ENCODE measurements around the gene KIF16B. TPM values are rescaled to one million over a fixed set of nuclear protein-coding genes. Genes with fewer than 3 reads are reported as not detected.

KIF16B gene
- total RNA-seq, 1 donor from 2014 or later = 54.4 TPM

DNA sequence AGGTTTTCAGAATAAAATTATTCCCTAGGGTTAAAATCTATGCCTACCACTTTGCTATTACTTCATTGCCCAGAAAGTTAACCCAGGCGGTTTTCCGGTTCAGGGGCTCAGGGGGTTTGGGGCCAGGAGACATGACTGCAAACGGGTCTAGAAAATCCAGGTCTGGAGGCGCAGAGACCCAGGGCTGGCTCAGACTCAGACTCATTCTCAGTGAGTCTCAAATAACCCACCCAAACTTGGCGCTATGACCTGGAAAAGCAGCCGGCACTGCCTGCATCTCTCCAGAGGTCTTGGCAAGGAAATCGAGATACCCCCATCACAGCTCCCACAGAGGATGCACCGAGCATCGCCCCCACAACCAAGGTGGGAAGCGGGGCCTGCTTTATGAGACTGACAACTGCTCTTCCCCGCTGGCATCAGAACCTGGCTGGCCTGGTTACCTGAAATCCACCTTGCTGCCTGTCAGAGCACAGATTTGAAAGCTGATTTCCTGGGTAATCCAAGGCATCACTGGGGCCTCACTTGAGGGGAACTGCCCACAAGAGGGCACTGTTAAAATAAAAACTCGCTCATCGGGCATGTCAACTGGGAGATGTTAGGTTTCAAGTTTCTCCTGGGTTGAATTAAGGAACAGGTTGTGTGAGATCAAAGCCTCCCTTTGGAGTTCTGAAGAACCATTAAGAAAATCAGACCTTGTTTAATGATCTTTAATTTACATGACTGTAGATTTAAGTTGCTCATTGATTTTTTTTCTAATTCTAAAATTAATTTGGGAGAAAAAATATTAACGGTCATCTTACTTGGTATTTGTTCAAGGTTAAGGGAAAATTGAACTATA lies 55.1 kb downstream of the KIF16B start:
- peak; percentile 5 for DNase-seq

- no peak for DNase-seq
These were observed 56.5 kb downstream of the KIF16B start for GRCh38 chr20:16516794-16517193.

GRCh38 chr20:16515046-16515445 lies 58.2 kb downstream of the KIF16B start:
- no peak for DNase-seq

DNA sequence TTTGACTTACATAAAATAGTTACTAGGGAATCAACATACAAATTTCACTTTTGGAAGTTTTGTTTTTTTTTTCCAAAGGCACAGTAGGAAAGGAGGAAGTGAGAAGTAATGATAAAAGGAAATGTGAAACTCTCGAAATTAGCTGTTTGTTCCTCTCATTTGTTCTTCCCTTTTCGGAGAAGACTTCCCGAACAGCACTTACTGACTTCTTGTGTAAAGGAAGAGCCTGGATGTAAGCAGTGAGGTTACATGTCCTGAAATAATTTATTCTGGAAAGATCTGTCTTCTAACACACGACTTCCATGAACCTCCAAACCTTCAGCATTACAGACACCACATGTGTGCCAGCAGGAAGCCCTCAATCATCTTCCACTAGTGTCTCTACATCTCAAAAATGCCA lies 59.1 kb downstream of the KIF16B start:
- no peak for DNase-seq

GRCh38 chr20:16505894-16506293 lies 67.4 kb downstream of the KIF16B start:
- no peak for DNase-seq

- no peak for DNase-seq
These were observed 71.9 kb downstream of the KIF16B start for GRCh38 chr20:16501301-16501700.

GRCh38 chr20:16500197-16500596 lies 73.1 kb downstream of the KIF16B start:
- no peak for DNase-seq

- no peak for DNase-seq
These were observed 74.6 kb downstream of the KIF16B start for GRCh38 chr20:16498526-16499253.

DNA sequence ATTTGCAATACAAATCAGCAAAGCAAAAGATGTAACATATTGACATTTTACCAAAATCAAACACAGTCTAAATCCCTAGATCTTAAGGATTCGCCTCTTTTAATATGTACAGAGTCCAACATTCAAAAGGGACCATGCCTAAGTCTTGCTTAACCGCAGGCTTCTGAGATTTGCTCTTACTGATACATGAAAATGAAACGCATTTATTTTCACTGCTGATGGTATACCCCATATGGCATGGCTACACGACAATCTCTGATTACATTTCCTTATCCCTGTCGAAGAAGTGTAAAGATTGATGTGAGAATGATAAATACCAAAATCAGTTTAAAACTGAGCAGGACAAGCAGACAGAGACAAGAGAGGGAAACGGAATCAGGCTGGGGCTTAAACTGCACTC lies 75.4 kb downstream of the KIF16B start:
- no peak for DNase-seq

DNA sequence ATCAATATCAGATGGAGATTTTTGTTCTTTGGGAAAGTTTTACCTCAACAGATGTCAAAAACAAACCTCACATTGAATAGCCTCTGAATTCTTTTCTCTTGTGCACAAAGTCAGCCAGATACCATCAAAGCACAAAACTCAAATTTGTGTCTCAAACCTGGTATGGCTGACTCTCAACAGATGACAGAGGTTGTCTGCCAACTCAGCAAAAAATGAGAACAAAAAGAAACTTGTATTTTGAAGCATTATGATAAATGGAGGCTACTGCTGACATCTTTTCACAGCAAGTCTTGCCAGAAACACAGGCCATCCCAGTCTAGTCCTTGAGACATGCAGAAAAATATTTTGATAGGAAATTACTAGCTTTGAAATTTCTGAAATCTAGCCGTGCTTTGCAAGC lies 79.8 kb downstream of the KIF16B start:
- DNase-seq = no peak

DNA sequence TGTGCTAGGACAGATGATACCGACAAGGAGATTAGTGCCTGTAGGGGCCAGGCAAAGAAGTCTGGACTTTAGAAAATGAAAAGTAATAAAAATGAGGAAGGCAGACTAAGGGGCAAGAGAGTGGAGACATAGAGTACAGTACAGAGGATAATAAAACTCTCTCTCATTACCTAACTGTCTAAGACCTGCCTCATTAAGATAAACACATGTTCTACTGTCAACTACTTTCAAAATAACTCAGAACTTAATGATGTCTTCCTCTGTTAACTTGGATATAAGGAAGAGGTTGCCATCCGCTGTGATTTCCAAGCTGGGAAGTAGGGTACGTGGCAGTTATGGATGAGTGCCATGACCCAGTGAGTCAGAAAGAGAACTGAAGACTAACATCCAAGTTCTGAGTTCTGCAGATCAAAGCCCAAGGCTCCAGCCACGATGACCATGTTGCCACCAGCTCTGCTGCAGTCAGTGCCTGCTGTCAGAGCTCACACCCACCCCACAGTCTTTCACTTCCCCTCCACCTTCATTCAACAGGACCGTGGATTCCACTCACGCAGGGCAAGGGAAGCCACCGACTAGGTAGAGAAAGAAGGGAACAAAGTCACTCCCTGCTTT lies 81.8 kb downstream of the KIF16B start:
- peak; percentile 11 for DNase-seq

DNA sequence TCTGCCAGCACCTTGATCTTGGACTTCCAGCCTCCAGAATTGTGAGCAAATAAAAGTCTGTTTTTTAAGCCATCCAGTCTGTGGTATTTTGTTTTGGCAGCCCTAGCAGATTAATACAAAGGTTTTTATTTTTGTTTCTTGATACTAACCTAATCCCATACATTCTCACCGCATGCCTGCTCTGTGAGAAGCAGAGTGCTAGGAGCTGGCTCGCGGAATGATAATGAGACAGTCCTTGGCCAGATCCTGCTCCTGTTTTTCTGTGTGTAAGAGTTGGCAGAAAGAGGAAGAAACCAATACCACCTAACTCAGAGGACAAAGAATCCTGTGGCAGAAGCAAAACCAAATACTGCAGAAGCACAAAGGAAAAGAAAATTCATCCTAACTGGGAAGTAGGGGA lies 82.6 kb downstream of the KIF16B start:
- no peak for DNase-seq

GRCh38 chr20:16488616-16489015 lies 84.6 kb downstream of the KIF16B start:
- no peak for DNase-seq

GRCh38 chr20:16488086-16488485 lies 85.2 kb downstream of the KIF16B start:
- DNase-seq = peak; percentile 32

DNA sequence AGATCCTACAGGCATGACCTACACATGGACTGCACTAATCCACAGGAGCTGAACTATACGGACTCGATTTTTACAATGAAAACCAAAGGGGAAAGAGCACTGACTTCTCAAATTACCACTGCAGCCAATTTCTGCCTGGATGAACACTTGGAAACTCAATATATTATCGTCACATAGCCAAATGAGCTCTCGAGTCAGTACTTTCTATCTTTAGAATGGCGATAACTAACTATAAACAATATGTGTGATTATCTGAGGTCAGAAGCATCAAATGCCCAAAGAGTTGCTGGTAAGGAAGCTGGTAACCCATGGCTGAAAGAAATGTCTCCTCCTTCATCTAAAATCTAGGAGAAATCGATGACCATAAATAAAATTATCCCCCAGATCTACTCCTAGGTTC lies 86.7 kb downstream of the KIF16B start:
- no peak for DNase-seq

- DNase-seq = no peak
These were observed 87.8 kb downstream of the KIF16B start for GRCh38 chr20:16485401-16485800.

GRCh38 chr20:16483024-16483423 lies 90.2 kb downstream of the KIF16B start:
- no peak for DNase-seq

- no peak for DNase-seq
These were observed 91.3 kb downstream of the KIF16B start for GRCh38 chr20:16481977-16482376.

GRCh38 chr20:16479666-16480065 lies 93.6 kb downstream of the KIF16B start:
- no peak for DNase-seq

- no peak for DNase-seq
These were observed 95.6 kb downstream of the KIF16B start for GRCh38 chr20:16477632-16478031.

- DNase-seq = no peak
These were observed 97.2 kb downstream of the KIF16B start for GRCh38 chr20:16476032-16476431.

GRCh38 chr20:16475225-16475624 lies 98.0 kb downstream of the KIF16B start:
- no peak for DNase-seq

- DNase-seq = no peak
These were observed 98.9 kb downstream of the KIF16B start for GRCh38 chr20:16474363-16474762.
